B cell (primary cell): Measurements from ENCODE around the gene ELOF1. TPM values are rescaled to one million over a fixed set of nuclear protein-coding genes. Genes with fewer than 3 reads are reported as not detected.

Source experiments
- ATAC-seq: fragments of 200-7000 bp; cut with Tn5 transposase; one replicate; pipeline ENCODE4 v1.10.0; 2021; ENCODE audit warnings: low read depth, mild to moderate bottlenecking, moderate number of reproducible peaks, moderate library complexity
- CTCF ChIA-PET: fragments of 350-600 bp; sonication (Branson Sonifier 250); formaldehyde crosslinking; loops from one replicate; lab custom pipeline; 2021; ENCODE audit warnings: antibody characterized with exemption, inconsistent platforms; lab: Charles Lee
- POLR2A ChIA-PET: fragments of 350-600 bp; sonication (Branson Sonifier 250); formaldehyde crosslinking; loops from one replicate; lab custom pipeline; 2021; ENCODE audit warnings: antibody characterized with exemption; lab: Charles Lee
- DNase-seq: peaks from one replicate; pipeline ENCODE4 v3.0.0; 2013
- H2AFZ ChIP-seq: 2 replicates; pipeline ENCODE4 v1.6.1; 2012; ENCODE audit warnings: mild to moderate bottlenecking, low read depth, low read length; ENCODE audit not compliant: insufficient read depth, poor library complexity, severe bottlenecking
- H3K27ac ChIP-seq, 2 donors: 1 replicate in 1 of 2; 2 replicates in 1 of 2; pipeline ENCODE4 v1.5.1; 2012 to 2013; ENCODE audit warnings: low read length in 2 of 2, mild to moderate bottlenecking in 2 of 2, moderate library complexity in 1 of 2
- H3K27me3 ChIP-seq, 4 experiments: fragments of 200-600 bp in 1 of 4; sonication (generic) in 1 of 4; replicated peaks in 1 of 4; 1 replicate in 2 of 4; 2 replicates in 2 of 4; pipeline versions ENCODE4 v1.6.1 to v1.7.0; 2013 to 2016; ENCODE audit warnings: low read length in 3 of 4, mild to moderate bottlenecking in 2 of 4, mixed read lengths in 1 of 4, moderate library complexity in 1 of 4; ENCODE audit not compliant: insufficient read depth in 4 of 4, control insufficient read depth in 3 of 4; ENCODE audit errors: control extremely low read depth in 1 of 4
- H3K36me3 ChIP-seq, 2 experiments: replicated peaks in 1 of 2; 1 replicate in 1 of 2; 2 replicates in 1 of 2; pipeline versions ENCODE4 v1.6.1 to v1.7.1; 2013; ENCODE audit warnings: low read length in 1 of 2; ENCODE audit not compliant: insufficient read depth in 2 of 2, control insufficient read depth in 1 of 2; ENCODE audit errors: control extremely low read depth in 1 of 2, extremely low read depth in 1 of 2
- H3K4me1 ChIP-seq, 2 donors: fragments of 200-600 bp in 1 of 2; sonication (generic) in 1 of 2; 1 replicate in 1 of 2; 2 replicates in 1 of 2; pipeline versions ENCODE4 v1.5.1 to v1.6.1; 2013 to 2017; ENCODE audit warnings: low read length in 2 of 2; ENCODE audit not compliant: control insufficient read depth in 2 of 2, insufficient read depth in 2 of 2
- H3K4me2 ChIP-seq: replicated peaks from 2 replicates; pipeline ENCODE3; 2012; ENCODE audit warnings: mild to moderate bottlenecking, low read depth, low read length; ENCODE audit not compliant: poor library complexity, severe bottlenecking
- H3K4me3 ChIP-seq, 5 experiments: fragments of 200-600 bp in 1 of 5; sonication (generic) in 1 of 5; 1 replicate in 3 of 5; 2 replicates in 2 of 5; pipeline versions ENCODE4 v1.5.1 to v1.7.0; 2011 to 2016; ENCODE audit warnings: low read length in 4 of 5, mild to moderate bottlenecking in 4 of 5, low read depth in 2 of 5, control low read depth in 1 of 5, moderate library complexity in 1 of 5; ENCODE audit not compliant: insufficient read depth in 1 of 5; ENCODE audit errors: control extremely low read depth in 1 of 5, extremely low read depth in 1 of 5
- H3K79me2 ChIP-seq: fragments of 200-600 bp; sonication (generic); one replicate; pipeline ENCODE4 v1.6.0; 2016; ENCODE audit warnings: low read length; ENCODE audit not compliant: control insufficient read depth, insufficient read depth
- H3K9ac ChIP-seq: fragments of 200-600 bp; sonication (generic); 2 replicates; pipeline ENCODE4 v1.6.1; 2017; ENCODE audit warnings: mild to moderate bottlenecking, low read length, moderate library complexity
- H3K9me3 ChIP-seq, 3 donors: one replicate each; pipeline versions ENCODE4 v1.6.1 to v1.7.1; 2013; ENCODE audit warnings: low read length in 2 of 3; ENCODE audit not compliant: control insufficient read depth in 2 of 3, insufficient read depth in 1 of 3; ENCODE audit errors: control extremely low read depth in 1 of 3
- H4K20me1 ChIP-seq: 2 replicates; pipeline ENCODE4 v1.6.0; 2012; ENCODE audit warnings: mild to moderate bottlenecking, low read length; ENCODE audit not compliant: insufficient read depth, control insufficient read depth, poor library complexity, severe bottlenecking
- H3K27ac Mint-ChIP-seq: one replicate; pipeline ENCODE4 v1.8.0; 2021; ENCODE audit warnings: mixed read lengths
- H3K27me3 Mint-ChIP-seq: one replicate; pipeline ENCODE4 v1.8.0; 2021; ENCODE audit warnings: mixed read lengths
- H3K4me1 Mint-ChIP-seq: one replicate; pipeline ENCODE4 v1.8.0; 2021; ENCODE audit warnings: mixed read lengths
- H3K4me3 Mint-ChIP-seq: one replicate; pipeline ENCODE4 v1.8.0; 2021; ENCODE audit warnings: mixed read lengths
- H3K9me3 Mint-ChIP-seq: one replicate; pipeline ENCODE4 v1.8.0; 2022; ENCODE audit warnings: mixed read lengths; ENCODE audit not compliant: insufficient read depth
- CTCF ChIP-seq: fragments of 200-600 bp; IDR thresholded peaks from one replicate; pipeline ENCODE4 v1.8.0; 2022; ENCODE audit warnings: antibody characterized with exemption, mild to moderate bottlenecking
- EZH2 ChIP-seq: IDR thresholded peaks from 2 replicates; pipeline ENCODE4 v1.6.1; 2012; ENCODE audit warnings: borderline replicate concordance, low read depth, mild to moderate bottlenecking, moderate library complexity, low read length; ENCODE audit not compliant: insufficient read depth, poor library complexity, severe bottlenecking
- WGBS: methylation state at CpG from one replicate; pipeline ENCODE4 v1.1.5; 2013; ENCODE audit warnings: missing lambda C conversion rate; ENCODE audit not compliant: insufficient coverage; 5-methylcytosine and 5-hydroxymethylcytosine counted together
- intact Hi-C: fragments of 100-400 bp; cut with micrococcal nuclease; formaldehyde crosslinking; loops from one replicate; pipeline ENCODE4 v1.10.0; 2022
- polyA plus RNA-seq: library from polyadenylated mRNA; depleted of rRNA; stranded (reverse); fragments of >200 nt; gene quantifications from 2 replicates; pipeline ENCODE4 v1.2.3, GENCODE V29; 2012
- total RNA-seq, 2 donors: library from RNA; stranded (reverse); fragments of 120-200 nt in 1 of 2; gene quantifications; 1 replicate in 1 of 2; 2 replicates in 1 of 2; pipeline versions ENCODE4 v1.2.3 to v1.2.4, GENCODE V29; 2013 to 2022

Gene ELOF1
- total and polyA plus RNA-seq, 2 donors (not counting 1 experiment from before 2014, with no cell fraction given) = 69.5 to 76.2 TPM

DNA sequence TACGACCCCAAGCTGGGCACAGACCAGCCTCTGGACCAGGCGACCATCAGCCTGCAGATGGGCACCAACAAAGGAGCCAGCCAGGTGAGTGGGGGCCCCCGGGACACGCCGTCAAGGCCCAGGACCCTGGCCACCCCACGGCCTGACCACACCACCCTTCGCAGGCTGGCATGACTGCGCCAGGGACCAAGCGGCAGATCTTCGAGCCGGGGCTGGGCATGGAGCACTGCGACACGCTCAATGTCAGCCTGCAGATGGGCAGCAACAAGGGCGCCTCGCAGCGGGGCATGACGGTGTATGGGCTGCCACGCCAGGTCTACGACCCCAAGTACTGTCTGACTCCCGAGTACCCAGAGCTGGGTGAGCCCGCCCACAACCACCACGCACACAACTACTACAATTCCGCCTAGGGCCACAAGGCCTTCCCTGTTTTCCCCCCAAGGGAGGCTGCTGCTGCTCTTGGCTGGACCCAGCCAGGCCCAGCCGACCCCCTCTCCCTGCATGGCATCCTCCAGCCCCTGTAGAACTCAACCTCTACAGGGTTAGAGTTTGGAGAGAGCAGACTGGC is 9.6 kb downstream of the ELOF1 start:
- TF ChIP-seq EZH2 (no peak), CTCF (no peak)
- no peak overlapping the region for H3K27ac Mint-ChIP-seq
- no peak overlapping the region for H3K4me3 Mint-ChIP-seq
- POLR2A ChIA-PET = interaction anchor here (0.6 kb wide), 1 partner anchor 39 kb away, joined by 4 read pairs; no protein-coding TSS in a partner anchor
- ATAC-seq = no peak
- H3K27me3 Mint-ChIP-seq = no peaks in the 10 kb centered on the region
- peaks cover 17 to 26% of the 10 kb centered on the region in 2 donors for H3K4me1 ChIP-seq
- H3K4me2 ChIP-seq = no peak overlapping the region
- DNase-seq = no peak
- peaks cover 0 to 27% of the 10 kb centered on the region in 2 experiments for H3K36me3 ChIP-seq
- H3K9me3 ChIP-seq = no peaks in the 10 kb centered on the region
- no peak overlapping the region for H2AFZ ChIP-seq
- CTCF ChIA-PET = interaction anchor here (1.1 kb wide), 1 partner anchor 14 kb away, joined by 3 read pairs; no protein-coding TSS in a partner anchor
- H3K27me3 ChIP-seq = no peaks in the 10 kb centered on the region
- 96% methylated on average over 20 of the region's 24 CpGs for WGBS
- H4K20me1 ChIP-seq = peaks cover 15% of the 10 kb centered on the region
- intact Hi-C loops = no loop called here
- H3K79me2 ChIP-seq = no peaks in the 10 kb centered on the region
- H3K27ac ChIP-seq = no peak overlapping the region
- H3K9me3 Mint-ChIP-seq = no peaks in the 10 kb centered on the region
- H3K4me1 Mint-ChIP-seq = peaks cover 27% of the 10 kb centered on the region
- H3K9ac ChIP-seq = no peak overlapping the region
- H3K4me3 ChIP-seq = no peak overlapping the region

GRCh38 chr19:11547929-11548700 is 10.9 kb downstream of the ELOF1 start:
- H3K9me3 ChIP-seq = no peaks in the 10 kb centered on the region
- DNase-seq = no peak
- H3K79me2 ChIP-seq = no peaks in the 10 kb centered on the region
- no peak overlapping the region for H2AFZ ChIP-seq
- no peak overlapping the region for H3K4me3 Mint-ChIP-seq
- POLR2A ChIA-PET = no interaction called here
- 98% methylated on average over 10 of the region's 14 CpGs for WGBS
- H3K4me1 Mint-ChIP-seq = peaks cover 13% of the 10 kb centered on the region
- H3K4me1 ChIP-seq = peaks cover 5 to 12% of the 10 kb centered on the region in 2 donors
- H3K9ac ChIP-seq = no peak overlapping the region
- intact Hi-C loops = no loop called here
- TF ChIP-seq CTCF (no peak), EZH2 (no peak)
- CTCF ChIA-PET = interaction anchor here (1.0 to 1.1 kb wide), 2 partner anchors 12 to 62 kb away, joined by 3 read pairs; no protein-coding TSS in a partner anchor
- H3K27ac Mint-ChIP-seq = no peak overlapping the region
- H3K27me3 Mint-ChIP-seq = peaks cover 5% of the 10 kb centered on the region
- peaks cover 5% of the 10 kb centered on the region for H4K20me1 ChIP-seq
- H3K4me2 ChIP-seq = no peak overlapping the region
- peaks cover 0 to 14% of the 10 kb centered on the region in 2 experiments for H3K36me3 ChIP-seq
- ATAC-seq = no peak
- H3K4me3 ChIP-seq = no peak overlapping the region
- no peaks in the 10 kb centered on the region for H3K27me3 ChIP-seq
- H3K9me3 Mint-ChIP-seq = no peaks in the 10 kb centered on the region
- no peak overlapping the region for H3K27ac ChIP-seq
